ENCODE data around the gene GNMT.

- no peak for TF ChIP-seq RAD21 (conservative IDR thresholded peaks at IDR 0.05)
- no peak for TF ChIP-seq REST (IDR thresholded peaks at IDR 0.05; ENCODE audit: borderline replicate concordance)
- no peak for TF ChIP-seq CTCF (IDR thresholded peaks at IDR 0.05; ENCODE audit: poor library complexity, severe bottlenecking)
- no peak for TF ChIP-seq EZH2 (IDR thresholded peaks at IDR 0.05; ENCODE audit: borderline replicate concordance, insufficient read depth, low read length, poor library complexity, severe bottlenecking)
- no peak for TF ChIP-seq EP300 (conservative IDR thresholded peaks at IDR 0.05; ENCODE audit: poor library complexity, severe bottlenecking)
- no peak for TF ChIP-seq POLR2AphosphoS5 (IDR thresholded peaks at IDR 0.05)
- no peak for TF ChIP-seq MXI1 (conservative IDR thresholded peaks at IDR 0.05; ENCODE audit: poor library complexity, severe bottlenecking)
- no peak for TF ChIP-seq TAF1 (IDR thresholded peaks at IDR 0.05; ENCODE audit: low read depth)
- no peak for TF ChIP-seq SMC3 (conservative IDR thresholded peaks at IDR 0.05; ENCODE audit: poor library complexity)
Observed at GRCh38 chr6:42925248-42925857, 35.2 kb upstream of the GNMT start.

All from neural cell (in vitro differentiated cells).